NCI-H2171 (cell line): ENCODE results near the gene LNPK.
"Not testable (repeated sequence)": the region's sequence is repeated elsewhere in the genome, so short reads cannot be mapped to it uniquely, and the experiment has no call there.

Source experiments
- DNase-seq: peaks from one replicate; lab custom pipeline; 2025; lab: John Stamatoyannopoulos, UW

LNPK gene

GRCh38 chr2:175903384-175903936 is 98.6 kb downstream of the LNPK start:
- DNase-seq = no peak

GRCh38 chr2:175895957-175896356 is 106.1 kb downstream of the LNPK start:
- DNase-seq = not testable (repeated sequence)

DNA sequence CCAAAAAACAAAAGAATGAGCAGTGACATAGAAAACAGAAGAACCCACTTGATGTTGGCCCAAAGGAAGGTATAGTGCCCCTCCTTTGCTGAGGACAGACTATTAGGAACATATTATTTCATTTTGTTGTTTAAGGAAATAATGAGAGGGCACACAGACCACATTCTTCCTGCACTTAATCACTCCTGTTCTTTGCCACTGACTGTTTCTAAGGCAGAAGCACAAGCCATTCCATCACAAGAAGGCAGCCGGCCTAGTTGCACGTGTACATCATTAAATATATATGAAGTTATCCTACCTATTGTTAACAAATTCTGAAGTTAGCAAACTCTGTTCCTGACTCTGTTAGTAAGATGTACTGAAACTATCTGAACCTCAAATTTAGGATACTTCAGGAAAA is 110.0 kb downstream of the LNPK start:
- DNase-seq = no peak

GRCh38 chr2:175890636-175891242 is 111.3 kb downstream of the LNPK start:
- DNase-seq = no peak

DNA sequence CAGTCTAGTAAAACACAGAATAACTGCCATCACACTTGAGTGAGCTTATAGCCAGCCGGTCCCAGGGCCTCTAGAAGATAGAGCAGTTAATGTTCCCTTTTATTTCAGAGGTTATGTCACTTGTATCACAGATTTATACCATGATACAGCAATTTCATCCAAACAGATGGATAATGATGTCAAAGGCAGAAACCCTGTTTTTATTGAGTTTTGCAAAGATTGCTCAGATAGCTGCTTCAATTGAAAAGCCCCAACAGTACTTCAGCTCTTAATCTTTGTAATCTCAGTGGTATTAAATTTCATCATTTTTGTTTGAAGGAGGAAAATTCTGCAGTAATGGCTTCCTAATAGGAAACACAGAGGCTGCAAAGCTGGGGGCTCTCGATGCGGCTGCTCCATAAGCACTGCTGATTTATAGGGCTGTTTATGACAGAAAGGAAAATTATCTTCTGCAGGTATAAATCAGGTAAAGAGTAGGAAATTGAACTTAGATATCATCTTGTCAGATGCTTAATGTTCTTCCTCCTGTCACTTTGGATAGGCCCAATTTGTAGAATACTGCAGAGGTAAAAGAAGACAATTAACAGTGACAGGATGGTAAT is 112.3 kb downstream of the LNPK start:
- DNase-seq = no peak

GRCh38 chr2:175887776-175888175 is 114.3 kb downstream of the LNPK start:
- DNase-seq = no peak

DNA sequence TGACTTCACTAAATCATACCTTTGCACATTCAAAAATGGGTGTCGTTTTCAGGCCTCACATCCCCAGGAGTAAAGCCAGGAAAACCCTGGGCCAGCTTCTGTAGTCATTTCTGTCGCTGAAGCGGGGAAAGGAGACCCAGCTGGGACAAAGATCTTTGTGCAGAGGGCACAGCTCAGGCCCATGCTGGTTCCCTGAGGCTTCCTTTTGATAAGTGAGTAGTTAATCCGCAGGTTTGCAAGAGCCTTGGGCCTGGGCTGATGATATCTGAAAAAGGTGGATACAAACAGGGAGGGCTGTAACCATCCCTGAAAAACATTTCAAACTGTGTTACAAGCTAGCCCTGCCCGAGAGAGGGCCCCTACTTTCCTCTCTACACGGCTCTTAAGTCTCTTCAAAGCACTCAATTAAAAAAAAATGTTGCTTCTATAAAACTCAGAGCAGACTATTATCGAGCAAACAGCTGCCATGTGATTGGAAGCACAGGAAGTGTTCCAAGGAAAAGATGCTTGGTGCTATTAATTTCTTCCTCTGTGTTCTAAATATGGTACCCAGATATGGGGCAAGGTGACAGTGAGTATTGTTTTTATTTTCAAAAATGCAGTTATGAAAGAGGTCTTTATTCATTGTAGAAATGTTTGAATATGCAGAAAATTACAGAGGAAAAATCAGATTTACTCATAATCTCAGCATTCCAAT is 117.2 kb downstream of the LNPK start:
- DNase-seq = no peak

- no peak for DNase-seq
Observed at GRCh38 chr2:175883586-175884194, 118.4 kb downstream of the LNPK start.

DNA sequence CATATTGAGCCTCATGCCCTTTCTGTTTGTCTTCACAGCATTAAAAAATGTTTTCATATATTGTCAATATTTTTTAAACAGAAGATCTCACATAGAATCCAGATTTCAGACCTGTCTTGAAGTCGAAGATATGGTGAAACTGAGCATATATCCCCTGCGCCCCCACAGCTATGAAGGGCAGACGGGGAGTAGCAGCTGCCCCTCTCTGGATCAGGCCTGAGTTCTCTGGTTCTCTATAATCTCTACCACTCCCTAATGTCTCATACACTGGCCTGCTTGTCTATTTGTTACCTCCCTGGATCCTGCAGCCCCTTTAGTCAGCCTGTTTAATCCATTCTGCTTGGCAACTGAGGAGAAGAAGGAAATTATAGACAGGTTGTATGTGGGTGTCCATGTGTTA is 122.4 kb downstream of the LNPK start:
- DNase-seq = no peak

- no peak for DNase-seq
Observed at GRCh38 chr2:175877845-175878544, 124.1 kb downstream of the LNPK start.

DNA sequence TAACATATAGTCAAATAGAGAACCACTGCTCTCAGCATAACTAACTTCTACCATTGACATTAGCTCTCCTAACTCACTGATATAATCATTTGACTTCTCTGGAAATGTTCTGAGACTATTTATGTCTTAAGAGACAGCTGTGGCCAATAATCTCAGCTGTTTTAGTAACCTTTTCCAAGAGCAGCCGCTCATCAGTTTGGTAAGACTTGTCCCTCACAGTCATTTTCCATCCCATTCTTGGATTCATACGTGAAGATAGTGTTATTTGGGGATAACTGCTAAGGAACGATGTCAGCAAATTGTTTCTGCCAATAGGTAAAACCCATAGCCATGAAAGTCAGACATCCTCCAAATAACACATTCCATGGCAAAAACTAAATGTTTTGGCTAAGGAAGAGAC is 127.8 kb downstream of the LNPK start:
- DNase-seq = no peak
